HG02571 (cell line): ENCODE results near the gene SH2D4B.

Source experiments
- ATAC-seq: cut with Tn5 transposase; IDR thresholded peaks from one replicate; pipeline ENCODE4 v1.9.1; 2021; ENCODE audit warnings: mild to moderate bottlenecking, moderate library complexity; ENCODE audit not compliant: unreplicated experiment

The SH2D4B gene

DNA sequence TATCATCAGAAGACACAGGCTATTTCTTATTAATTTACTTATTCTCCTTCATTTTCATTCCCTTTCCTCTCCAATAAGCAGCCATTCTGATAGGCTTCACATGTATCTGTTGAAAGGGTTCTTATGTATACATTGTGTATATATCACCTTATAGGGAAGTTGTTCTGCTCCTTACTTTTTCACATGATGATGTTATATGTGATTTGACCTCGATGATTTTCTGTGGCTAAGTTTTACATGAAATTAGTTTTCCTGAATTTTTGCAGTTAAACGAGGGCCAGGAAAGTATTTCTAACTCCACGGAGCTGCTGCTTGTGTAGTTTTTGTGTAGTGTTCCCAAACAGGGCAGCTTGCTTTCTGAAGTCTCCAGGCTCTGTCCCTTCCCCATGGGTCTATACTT lies 84.5 kb downstream of the SH2D4B start:
- ATAC-seq: no peak

DNA sequence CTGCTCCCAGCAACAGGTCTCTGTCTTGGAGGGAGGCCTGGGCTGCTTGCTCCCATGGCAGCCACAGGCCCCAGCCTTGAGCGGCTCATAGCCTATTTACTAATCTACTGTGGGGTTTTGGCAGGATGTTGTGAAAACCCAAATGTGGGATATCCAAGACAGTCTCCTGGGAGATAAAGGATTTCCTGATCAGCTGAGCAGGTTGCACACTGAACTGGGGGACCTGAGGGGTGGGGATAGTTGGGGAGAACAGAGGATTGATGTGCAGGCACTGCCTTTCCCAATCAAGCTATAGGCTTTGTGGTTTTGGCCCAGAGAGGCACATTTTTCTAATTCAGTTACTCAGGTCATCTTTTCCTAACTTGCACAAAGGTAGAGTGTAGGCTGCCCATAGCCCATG lies 92.6 kb downstream of the SH2D4B start:
- no peak for ATAC-seq

DNA sequence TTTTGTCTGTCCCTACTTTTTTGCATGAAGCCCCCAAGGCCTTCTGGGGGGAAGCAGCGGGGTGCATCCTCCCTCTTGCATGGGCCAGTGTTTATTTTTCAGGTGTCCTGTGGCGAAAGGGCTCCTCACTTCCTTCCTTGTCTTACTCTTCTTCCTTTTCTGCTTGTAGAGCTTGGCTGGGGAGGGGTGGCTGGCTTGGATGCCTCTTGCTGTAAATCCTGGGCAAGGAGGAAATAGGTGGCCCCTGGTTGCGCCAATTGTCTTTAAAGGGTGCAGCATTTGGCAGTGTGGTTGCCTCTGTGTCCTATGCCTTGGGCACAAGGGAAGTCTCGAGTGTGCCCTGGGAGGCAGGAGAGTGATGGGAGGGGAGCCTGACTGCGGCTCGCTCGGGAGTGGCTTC lies 95.0 kb downstream of the SH2D4B start:
- ATAC-seq: no peak

DNA sequence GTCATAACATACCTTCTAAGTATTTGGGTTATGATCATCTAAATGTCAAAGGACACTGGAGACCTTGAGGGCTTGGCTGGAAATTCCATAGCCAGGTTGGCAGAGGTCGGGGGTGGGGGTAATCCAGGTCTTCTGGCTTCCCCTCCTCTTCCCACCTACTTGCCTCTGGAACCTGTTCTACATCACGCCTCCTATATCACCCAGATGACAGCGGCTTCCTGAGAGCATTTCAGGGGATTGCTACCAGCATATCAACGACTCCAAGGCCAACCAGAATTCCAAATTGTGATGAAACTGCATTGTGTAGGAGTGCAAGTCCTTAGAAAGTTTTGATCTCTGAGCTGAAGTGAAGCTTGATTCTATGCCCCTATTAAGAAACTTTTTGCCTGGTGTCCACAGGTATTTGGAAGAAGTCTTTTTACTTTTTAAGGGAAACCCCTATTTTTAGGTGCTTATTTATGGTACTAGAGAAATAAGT lies 95.7 kb downstream of the SH2D4B start:
- no peak for ATAC-seq

DNA sequence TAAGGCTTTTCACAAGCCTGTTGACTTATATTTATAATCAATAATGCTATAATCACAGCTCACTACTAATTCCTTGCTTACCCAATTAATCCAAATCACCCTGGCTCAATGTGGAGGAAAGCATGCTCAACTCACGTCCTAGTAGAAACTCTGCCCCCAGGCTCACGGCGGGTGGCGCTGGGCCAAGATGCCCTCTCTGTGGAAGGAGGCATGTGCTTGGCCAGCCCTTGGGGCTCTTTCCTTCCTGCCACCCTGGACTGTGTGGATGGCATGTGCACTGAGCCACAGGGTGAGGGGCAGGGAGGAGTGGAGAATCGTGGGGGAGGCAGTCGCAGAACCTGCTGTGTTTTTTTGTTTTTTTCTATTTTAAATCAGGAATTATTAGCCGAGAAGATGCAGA lies 96.2 kb downstream of the SH2D4B start:
- ATAC-seq: no peak

DNA sequence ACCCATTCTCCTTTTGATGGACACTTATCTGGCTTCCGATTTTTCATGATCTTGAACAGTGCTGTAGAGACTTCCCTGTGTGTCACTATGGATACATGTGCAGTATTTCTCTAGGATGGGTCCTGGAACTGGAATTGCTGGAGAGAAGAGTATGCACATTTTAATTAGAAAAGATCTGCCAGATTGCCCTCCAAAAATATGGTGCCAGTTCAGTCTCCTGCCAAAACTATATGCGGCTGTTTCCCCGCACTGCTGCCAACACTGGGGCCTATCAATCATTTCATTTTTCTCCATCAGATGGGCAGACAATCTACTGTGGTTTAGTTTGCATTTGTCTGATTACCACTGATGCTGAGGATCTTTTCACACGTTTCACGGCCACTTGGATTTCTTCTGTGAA lies 105.0 kb downstream of the SH2D4B start:
- ATAC-seq: no peak

DNA sequence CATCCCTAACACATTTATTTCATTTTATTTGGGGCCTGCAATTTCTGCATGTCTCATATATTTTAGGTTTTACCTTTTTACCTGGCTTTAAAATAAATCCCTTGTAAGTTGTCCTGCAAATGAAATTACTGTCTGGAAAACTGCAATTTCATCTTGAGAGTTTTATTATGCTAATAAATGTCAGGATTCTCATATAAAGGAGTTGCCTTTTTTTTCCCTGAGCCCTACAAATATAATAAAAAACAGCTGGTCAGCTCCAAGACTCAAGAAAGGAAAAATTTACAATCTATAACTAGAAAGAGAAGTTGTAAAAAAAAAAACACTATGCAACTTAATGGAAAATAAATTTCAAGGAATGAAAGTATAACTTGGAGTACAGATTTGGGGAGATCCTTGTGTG lies 108.7 kb downstream of the SH2D4B start:
- no peak for ATAC-seq

DNA sequence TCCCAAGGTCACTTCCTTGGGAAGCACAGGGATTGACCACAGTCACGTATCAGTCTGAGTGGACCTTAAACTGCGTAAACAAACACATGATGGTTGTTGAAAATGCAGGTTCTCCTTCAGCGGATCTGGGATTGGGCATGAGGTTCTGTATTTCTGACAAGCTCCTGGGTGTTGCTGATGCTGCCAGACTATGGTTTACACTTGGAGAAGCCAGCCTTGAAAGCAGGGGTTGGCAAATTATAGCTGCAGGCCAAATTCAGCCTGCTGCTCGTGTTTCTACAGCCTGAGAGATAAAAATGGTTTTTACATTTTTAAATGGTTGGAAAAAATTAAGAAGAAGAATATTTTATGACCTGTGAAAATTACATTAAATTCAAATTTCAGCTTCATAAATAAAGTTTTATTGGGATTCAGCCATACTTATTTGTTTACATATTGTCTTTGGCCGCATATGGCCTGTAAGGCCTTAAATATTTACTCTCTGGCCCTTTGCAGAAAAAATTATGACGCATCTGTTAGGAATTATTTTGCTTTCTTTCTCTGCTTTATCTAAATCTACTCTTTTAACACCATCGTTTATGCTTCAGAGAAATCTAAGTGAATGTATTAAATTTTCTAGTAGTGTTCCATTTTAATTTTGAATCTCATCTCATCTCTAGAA lies 109.6 kb downstream of the SH2D4B start:
- no peak for ATAC-seq

DNA sequence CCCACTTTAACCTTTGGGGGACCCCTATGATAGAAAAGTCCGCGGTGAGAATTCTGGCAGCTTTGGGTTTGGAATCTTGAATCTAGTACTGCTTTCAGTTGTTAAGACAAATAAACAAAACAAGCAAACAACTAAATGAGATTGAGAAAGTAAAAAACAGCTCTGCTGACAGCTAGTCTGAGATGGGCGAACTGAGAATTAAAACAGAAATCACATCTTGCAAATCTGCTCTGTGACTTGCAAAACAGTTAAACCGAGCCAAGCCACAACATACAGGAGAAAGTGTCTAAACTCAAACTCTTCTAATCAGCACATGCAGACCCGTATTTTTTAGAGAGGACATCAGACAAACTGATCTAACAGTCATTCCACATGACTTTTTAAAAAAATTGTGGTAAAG lies 110.4 kb downstream of the SH2D4B start:
- ATAC-seq: no peak

DNA sequence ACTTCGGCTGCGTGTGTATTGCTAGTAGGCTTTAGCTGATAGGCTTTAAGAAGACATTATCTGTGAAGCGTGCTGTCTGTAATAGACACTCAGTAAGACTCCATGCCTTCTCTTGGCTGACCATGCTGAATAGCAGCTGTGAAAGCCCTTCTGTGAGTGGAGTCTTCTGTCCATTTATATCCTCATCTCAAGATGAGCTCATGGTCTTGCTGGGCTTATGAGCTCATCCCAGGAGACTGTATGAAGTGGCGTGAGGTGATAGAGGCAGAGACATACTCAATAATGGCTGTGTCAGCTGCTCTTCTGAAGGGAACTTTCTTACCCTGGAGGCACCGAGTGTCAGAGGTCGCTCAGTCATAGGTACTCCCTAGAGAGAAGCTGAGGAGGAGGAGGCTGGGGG lies 111.5 kb downstream of the SH2D4B start:
- no peak for ATAC-seq

DNA sequence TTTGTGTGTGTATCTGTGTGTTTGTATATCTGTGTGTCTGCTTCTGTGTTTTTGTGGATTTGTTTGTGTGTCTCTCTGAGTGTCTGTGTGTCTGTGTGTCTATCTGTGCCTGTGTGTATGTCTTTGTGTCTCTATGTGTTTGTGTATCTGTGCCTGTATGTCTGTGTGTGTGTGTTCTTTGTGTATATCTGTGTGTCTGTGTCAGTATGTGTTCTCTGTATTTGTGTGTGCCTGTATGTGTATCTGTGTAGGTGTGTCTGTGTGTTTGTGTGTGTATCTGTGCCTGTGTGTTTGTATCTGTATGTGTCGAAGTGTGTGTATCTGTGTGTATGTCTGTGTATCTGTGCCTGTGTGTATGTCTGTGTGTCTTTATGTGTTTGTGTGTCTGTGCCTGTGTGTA lies 118.2 kb downstream of the SH2D4B start:
- no peak for ATAC-seq

DNA sequence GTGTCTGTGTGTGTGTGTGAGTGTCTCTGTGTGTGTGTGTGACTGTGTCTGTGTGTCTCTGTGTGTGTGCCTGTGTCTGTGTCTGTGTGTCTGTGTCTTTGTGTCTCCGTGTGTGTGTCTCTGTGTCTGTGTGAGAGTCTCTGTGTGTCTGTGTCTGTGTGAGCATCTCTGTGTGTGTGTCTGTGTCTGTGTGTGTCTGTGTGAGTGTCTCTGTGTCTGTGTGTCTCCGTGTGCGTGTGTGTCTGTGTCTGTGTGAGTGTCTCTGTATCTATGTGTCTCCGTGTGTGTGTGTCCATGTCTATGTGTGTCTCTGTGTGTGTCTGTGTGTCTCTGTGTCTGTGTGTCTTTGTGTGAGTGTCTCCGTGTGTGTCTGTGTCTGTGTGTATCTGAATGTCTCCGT lies 120.4 kb downstream of the SH2D4B start:
- ATAC-seq: no peak

DNA sequence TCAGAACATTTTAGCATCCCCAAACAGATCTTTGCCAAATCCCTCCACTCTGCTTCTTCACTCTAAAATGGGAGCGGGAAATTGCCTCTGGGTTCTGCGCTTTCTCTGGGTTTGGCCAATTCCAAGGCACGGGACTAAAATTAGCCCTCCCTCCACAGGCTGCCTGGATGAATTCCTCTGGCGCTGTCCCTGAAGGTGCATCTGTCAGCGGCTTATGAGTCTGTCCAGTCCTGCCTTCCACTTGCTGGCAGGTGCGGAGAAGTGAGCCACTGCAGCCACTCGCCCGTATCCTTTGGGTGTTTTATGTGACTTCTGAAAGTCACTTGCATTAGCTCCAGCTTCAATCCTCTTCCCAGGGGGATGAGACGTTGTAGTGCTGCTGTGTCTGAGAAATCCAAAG lies 121.6 kb downstream of the SH2D4B start:
- no peak for ATAC-seq

DNA sequence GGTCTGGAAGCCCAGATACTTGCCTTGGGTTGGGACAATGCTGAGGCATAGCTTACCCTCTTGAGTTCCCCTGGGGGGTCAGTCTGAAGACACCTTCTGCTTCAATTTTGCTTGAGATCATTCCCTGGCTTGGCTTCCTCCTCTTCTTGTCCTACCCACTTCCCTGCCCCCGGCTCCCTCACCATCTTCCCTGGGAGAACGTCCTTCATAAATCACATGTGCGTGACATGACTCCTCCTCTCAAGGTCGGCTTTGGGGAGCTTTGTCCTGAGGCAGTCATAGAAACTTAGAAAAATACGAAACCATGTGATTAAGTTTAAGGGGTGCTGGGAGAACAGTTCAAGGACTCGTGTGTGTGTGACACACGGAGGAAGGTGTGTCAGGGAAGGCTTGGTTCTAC lies 122.6 kb downstream of the SH2D4B start:
- ATAC-seq: no peak

DNA sequence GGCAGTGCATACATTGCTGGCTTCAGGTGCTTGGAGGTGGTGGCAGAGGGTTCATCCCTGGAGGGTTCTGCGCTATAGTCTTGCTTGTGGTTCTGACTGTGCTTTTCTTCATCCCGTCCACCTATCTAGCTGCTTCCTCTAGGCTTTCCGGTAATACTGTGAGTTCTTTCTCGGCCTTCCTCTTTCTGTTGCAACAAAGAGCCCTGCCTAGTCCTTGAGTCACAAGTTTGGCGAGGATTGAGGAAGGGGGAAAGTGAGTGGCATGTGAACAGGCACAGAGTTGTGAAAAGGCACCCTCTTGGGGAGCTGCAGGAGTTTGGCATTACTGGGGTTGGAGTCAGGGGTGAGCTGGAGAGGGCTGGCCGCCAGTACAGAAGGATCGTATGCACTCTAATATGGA lies 123.0 kb downstream of the SH2D4B start:
- no peak for ATAC-seq

DNA sequence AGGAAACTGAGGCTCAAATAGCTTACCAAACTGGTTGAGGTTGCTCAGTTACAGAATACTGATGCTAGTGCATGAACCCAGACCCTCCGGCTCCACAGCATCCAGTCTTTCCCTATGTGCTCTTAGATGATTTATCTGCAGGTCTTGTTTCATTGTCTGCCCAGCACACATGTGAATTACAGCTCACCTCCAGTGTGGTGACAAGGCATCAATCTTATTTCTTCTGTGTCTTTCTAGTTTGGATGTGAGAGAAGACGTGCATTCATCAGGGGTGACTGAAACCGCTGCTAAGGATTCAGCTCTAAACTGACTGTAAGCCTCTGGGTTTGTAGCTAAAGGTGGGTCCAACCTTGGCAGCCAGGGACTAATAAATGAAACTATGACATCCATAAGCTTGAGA lies 123.8 kb downstream of the SH2D4B start:
- no peak for ATAC-seq

DNA sequence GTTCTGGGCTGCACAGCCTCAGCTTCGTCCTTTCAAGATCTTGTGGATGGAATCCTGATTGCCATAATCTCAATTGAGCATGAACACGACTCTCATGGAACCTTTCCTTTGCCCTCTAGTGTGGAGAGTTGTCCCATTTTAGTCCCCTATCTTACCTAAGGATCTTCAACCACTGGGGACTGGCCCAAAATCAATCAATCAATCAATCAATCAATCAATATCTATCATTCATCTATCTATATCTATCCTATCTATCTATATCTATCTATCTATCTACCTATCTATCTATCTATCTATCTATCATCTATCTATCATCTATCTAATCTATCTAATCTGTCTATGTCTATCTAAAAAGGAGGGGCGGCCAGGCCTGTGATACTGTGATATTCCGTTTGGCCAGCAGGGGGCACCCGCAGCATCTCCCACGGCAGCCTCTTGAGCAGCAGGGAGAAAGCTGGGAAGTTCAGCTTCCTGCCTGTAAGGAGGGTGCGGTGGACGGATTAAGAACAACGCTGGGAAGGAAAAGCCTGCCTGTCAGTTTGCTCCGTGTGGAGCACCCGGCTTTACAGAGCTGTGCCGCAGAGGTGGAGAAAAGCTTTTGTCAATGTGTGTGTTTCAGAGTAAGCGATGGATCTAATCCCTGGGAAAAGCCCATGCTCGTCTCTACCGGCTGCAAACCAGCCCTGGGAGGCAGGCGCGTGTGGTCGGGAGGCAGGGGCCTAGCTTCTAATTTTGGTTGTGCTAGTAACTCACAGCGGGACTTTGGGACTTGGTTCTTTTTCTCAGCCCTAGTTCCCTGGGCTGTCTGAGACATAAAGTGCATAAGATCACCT lies 124.9 kb downstream of the SH2D4B start:
- ATAC-seq: peak; percentile 73

DNA sequence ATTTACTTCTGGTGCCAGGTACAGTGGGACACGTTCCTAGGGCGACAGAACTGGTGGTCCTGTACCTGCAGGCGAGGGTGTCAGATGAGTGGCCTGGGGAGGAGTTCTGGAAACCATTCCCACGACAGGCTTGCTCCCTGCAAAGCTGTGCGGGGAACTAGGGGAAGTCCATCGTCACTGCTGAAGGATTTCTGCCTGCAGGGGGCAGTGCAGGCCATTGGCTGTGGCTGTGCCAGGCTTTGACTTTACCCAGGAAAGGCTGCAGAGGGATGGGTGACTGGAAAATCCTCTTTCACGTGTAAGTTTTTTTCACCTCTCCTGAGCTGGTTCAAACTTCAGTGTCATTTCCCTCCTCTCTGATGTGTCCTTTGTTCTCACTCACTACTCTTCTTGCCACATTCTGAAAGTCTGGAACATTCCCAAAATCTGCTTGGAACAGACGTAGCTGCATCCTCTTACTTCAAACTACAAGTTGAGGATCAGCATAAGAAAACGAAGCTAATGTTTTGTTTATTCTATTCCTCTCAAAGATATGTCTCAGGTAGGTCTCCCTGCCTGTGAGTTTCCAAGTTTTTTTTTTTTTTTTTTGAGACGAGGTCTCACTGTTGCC lies 126.5 kb downstream of the SH2D4B start:
- peak; percentile 64 for ATAC-seq

DNA sequence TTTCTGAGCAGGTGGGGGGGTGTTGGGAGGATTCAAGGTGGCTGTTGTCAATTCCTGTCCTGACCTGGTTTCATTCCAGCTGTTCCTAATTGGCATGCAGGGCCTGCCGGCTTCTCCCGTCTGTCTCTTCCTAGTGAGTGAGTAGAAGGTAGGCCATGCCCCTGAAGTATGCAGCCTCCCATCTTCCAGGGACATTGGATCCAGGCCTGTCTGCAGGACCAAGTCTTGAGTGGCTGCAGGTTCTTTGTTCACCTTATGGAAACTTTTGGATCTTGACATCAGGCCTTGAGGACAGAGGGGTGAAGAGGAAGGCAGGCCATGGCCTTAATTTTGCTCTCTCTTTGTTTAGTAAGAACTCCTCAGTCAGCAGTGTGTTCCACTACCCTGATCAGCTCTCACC lies 131.8 kb downstream of the SH2D4B start:
- no peak for ATAC-seq

DNA sequence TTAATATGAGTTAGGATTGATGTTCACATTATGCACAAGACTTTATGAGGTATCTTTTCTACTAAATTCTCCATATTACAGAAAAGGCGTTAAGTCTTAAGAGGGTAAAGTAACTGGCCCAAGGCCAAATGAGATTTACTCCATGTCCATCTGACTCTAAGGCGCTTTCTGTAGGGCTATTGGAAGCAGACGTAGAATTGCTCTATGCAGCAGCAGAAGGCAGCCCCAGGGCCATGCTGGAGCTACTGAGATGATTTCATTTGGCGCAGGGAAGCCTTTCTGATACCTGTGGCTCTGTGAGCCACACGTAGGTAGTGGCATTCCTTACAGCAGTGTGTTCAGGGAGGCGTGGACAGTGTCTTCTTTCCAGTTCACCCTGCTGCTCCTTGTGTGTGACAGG lies 133.1 kb downstream of the SH2D4B start:
- no peak for ATAC-seq

DNA sequence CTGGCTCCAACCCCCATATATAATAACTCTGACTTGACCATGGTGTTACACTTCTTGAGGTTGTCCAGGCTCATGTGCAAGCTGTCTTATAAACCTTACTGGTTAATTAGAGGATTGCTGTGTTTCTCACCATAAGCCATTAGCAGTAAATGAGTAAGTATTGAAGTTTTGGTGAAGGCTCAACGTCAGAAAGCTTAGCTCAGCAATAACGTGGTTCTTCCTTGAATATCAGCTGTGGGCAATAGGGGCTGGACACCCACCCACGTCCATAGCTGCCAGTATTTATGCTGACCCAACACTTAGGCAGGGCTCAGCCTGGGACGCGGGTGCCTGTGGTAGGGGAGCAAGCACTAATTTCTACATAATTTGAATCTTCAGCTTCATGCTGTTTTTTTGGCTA lies 134.1 kb downstream of the SH2D4B start:
- ATAC-seq: no peak

DNA sequence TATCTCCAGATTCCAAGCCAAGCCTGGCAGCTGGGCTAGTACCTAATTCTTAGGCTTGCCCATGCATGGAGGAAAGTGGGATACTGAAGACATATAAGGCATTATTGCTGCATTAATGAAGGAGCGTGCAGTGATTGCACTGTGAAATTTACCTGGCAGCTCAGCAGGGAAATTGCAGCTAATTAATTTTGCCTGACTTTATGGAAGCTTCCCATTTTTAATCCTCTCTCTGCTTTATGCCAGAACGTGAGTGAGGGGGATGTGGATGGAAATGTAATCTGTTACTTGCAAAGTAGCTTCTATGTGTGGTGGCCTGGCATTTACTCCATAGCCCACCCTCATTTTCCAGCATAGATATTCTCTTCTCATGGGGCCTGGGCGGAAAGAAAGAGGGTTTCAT lies 134.9 kb downstream of the SH2D4B start:
- ATAC-seq: no peak
